H9 (cell line): ENCODE results near the gene NKPD1. TPM values are rescaled to one million over a fixed set of nuclear protein-coding genes. Genes with fewer than 3 reads are reported as not detected.

Source experiments
- DNase-seq: peaks from one replicate; pipeline ENCODE4 v3.0.0-alpha.2; 2017
- H2AFZ ChIP-seq: one replicate; pipeline ENCODE4 v1.6.1; 2013; ENCODE audit warnings: mild to moderate bottlenecking, low read length, control low read depth, moderate library complexity
- H2AK5ac ChIP-seq: 2 replicates; pipeline ENCODE4 v1.6.1; 2013; ENCODE audit warnings: low read length, control low read depth, mixed read lengths; ENCODE audit not compliant: insufficient read length
- H2BK120ac ChIP-seq: one replicate; pipeline ENCODE4 v1.6.1; 2013; ENCODE audit warnings: low read depth, mild to moderate bottlenecking, low read length, control low read depth, inconsistent platforms; ENCODE audit not compliant: poor library complexity, severe bottlenecking
- H2BK12ac ChIP-seq: 2 replicates; pipeline ENCODE4 v1.6.1; 2013; ENCODE audit warnings: low read length, control low read depth, mixed read lengths, low read depth; ENCODE audit not compliant: insufficient read length
- H2BK15ac ChIP-seq: 2 replicates; pipeline ENCODE4 v1.6.1; 2013; ENCODE audit warnings: low read depth, low read length, control low read depth
- H2BK20ac ChIP-seq: one replicate; pipeline ENCODE4 v1.6.1; 2013; ENCODE audit warnings: low read depth, mild to moderate bottlenecking, low read length, control low read depth, inconsistent platforms; ENCODE audit not compliant: poor library complexity, severe bottlenecking
- H2BK5ac ChIP-seq: 2 replicates; pipeline ENCODE4 v1.6.1; 2013; ENCODE audit warnings: low read length, control low read depth, mixed read lengths; ENCODE audit not compliant: insufficient read length
- H3K14ac ChIP-seq: 2 replicates; pipeline ENCODE4 v1.6.1; 2013; ENCODE audit warnings: low read length, control low read depth; ENCODE audit not compliant: insufficient read depth
- H3K18ac ChIP-seq: 2 replicates; pipeline ENCODE4 v1.6.1; 2013; ENCODE audit warnings: low read depth, mild to moderate bottlenecking, mixed read lengths, low read length, control low read depth; ENCODE audit not compliant: insufficient read length
- H3K23ac ChIP-seq: 2 replicates; pipeline ENCODE4 v1.6.1; 2013; ENCODE audit warnings: low read length, control low read depth, mixed read lengths, low read depth; ENCODE audit not compliant: insufficient read length
- H3K23me2 ChIP-seq: 2 replicates; pipeline ENCODE4 v1.6.1; 2013; ENCODE audit warnings: low read depth, mild to moderate bottlenecking, mixed read lengths, low read length, control low read depth; ENCODE audit not compliant: insufficient read length, poor library complexity, severe bottlenecking
- H3K27ac ChIP-seq: 2 replicates; pipeline ENCODE4 v1.5.1; 2013; ENCODE audit warnings: low read length, control low read depth, mixed read lengths, low read depth; ENCODE audit not compliant: insufficient read length
- H3K27me3 ChIP-seq: 2 replicates; pipeline ENCODE4 v1.6.1; 2013; ENCODE audit warnings: low read length, control low read depth, inconsistent platforms; ENCODE audit not compliant: insufficient read depth
- H3K4ac ChIP-seq: 2 replicates; pipeline ENCODE4 v1.6.1; 2013; ENCODE audit warnings: low read depth, mild to moderate bottlenecking, control low read depth, inconsistent platforms, low read length, moderate library complexity
- H3K4me1 ChIP-seq: 2 replicates; pipeline ENCODE4 v1.6.1; 2013; ENCODE audit warnings: low read length, control low read depth, inconsistent platforms; ENCODE audit not compliant: insufficient read depth
- H3K4me2 ChIP-seq: 2 replicates; pipeline ENCODE4 v1.6.1; 2013; ENCODE audit warnings: low read length, control low read depth, mixed read lengths; ENCODE audit not compliant: insufficient read length, insufficient read depth
- H3K56ac ChIP-seq: 2 replicates; pipeline ENCODE4 v1.6.1; 2013; ENCODE audit warnings: low read depth, mild to moderate bottlenecking, mixed read lengths, low read length, control low read depth; ENCODE audit not compliant: insufficient read length
- H3K79me1 ChIP-seq: 2 replicates; pipeline ENCODE4 v1.6.1; 2013; ENCODE audit warnings: low read depth, mild to moderate bottlenecking, moderate library complexity, low read length, control low read depth, inconsistent platforms; ENCODE audit not compliant: insufficient read depth, poor library complexity, severe bottlenecking
- H3K79me2 ChIP-seq: 2 replicates; pipeline ENCODE4 v1.6.1; 2013; ENCODE audit warnings: low read length, control low read depth, inconsistent platforms; ENCODE audit not compliant: insufficient read depth
- H3K9ac ChIP-seq: 2 replicates; pipeline ENCODE4 v1.6.1; 2013; ENCODE audit warnings: low read length, control low read depth, mixed read lengths; ENCODE audit not compliant: insufficient read length; ENCODE audit errors: extremely low read depth
- H3K9me3 ChIP-seq: one replicate; pipeline ENCODE4 v1.6.1; 2013; ENCODE audit warnings: low read depth, low read length, inconsistent platforms; ENCODE audit not compliant: control insufficient read depth
- H3T11ph ChIP-seq: one replicate; pipeline ENCODE4 v1.6.1; 2013; ENCODE audit warnings: mild to moderate bottlenecking, low read length, control low read depth, inconsistent platforms
- H4K20me1 ChIP-seq: one replicate; pipeline ENCODE4 v1.6.1; 2013; ENCODE audit not compliant: control insufficient read depth, insufficient read length, insufficient read depth
- H4K5ac ChIP-seq: 2 replicates; pipeline ENCODE4 v1.6.1; 2013; ENCODE audit warnings: low read depth, mild to moderate bottlenecking, mixed read lengths, low read length, control low read depth; ENCODE audit not compliant: insufficient read length
- H4K8ac ChIP-seq: replicated peaks from 2 replicates; pipeline ENCODE4 v1.6.1; 2013; ENCODE audit warnings: low read length, control low read depth, mixed read lengths, low read depth; ENCODE audit not compliant: insufficient read length
- H4K91ac ChIP-seq: 2 replicates; pipeline ENCODE4 v1.6.1; 2013; ENCODE audit warnings: low read depth, mild to moderate bottlenecking, moderate library complexity, mixed read lengths, low read length, control low read depth; ENCODE audit not compliant: insufficient read length
- H3K27ac Mint-ChIP-seq, 3 experiments: 2 replicates in 2 of 3; 3 replicates in 1 of 3; pipeline ENCODE4 v1.8.0; 2020 to 2021; ENCODE audit warnings: mixed read lengths in 3 of 3, mild to moderate bottlenecking in 1 of 3, moderate library complexity in 1 of 3
- H3K27me3 Mint-ChIP-seq: 2 replicates; pipeline ENCODE4 v1.8.0; 2021; ENCODE audit warnings: low read depth, mild to moderate bottlenecking, moderate library complexity, mixed read lengths
- H3K36me3 Mint-ChIP-seq, 3 experiments: 2 replicates in 2 of 3; 3 replicates in 1 of 3; pipeline ENCODE4 v1.8.0; 2020 to 2021; ENCODE audit warnings: low read depth in 3 of 3, mixed read lengths in 3 of 3; ENCODE audit not compliant: insufficient read depth in 1 of 3
- H3K4me1 Mint-ChIP-seq, 2 experiments: 2 replicates each; pipeline ENCODE4 v1.8.0; 2020; ENCODE audit warnings: mixed read lengths in 2 of 2
- H3K4me3 Mint-ChIP-seq, 2 experiments: 2 replicates in 1 of 2; 3 replicates in 1 of 2; pipeline ENCODE4 v1.8.0; 2020 to 2021; ENCODE audit warnings: mild to moderate bottlenecking in 2 of 2, mixed read lengths in 2 of 2, moderate library complexity in 1 of 2
- H3K9me3 Mint-ChIP-seq, 2 experiments: 2 replicates in 1 of 2; 3 replicates in 1 of 2; pipeline ENCODE4 v1.8.0; 2020; ENCODE audit warnings: mild to moderate bottlenecking in 2 of 2, mixed read lengths in 2 of 2, moderate library complexity in 1 of 2
- WGBS: extraction: QIAGEN DNeasy Blood & Tissue Kit; methylation state at CpG from one replicate; pipeline ENCODE4 v1.1.7; 2013; ENCODE audit warnings: missing lambda C conversion rate, low lambda C conversion rate, mixed read lengths; ENCODE audit not compliant: insufficient read length; ENCODE audit errors: extremely low coverage; 5-methylcytosine and 5-hydroxymethylcytosine counted together
- total RNA-seq: library from RNA; stranded (reverse); gene quantifications from 2 replicates; pipeline ENCODE4 v1.2.1, GENCODE V29; 2021
- TF ChIP-seq, protein P1 (sequence below): fragments of 200-600 bp; sonication (generic); conservative IDR thresholded peaks from 3 replicates; pipeline ENCODE4 v1.8.0; 2021; ENCODE audit warnings: antibody characterized with exemption, mild to moderate bottlenecking

Gene NKPD1
- total RNA-seq, 1 experiment from 2014 or later, result 0.17 TPM

DNA sequence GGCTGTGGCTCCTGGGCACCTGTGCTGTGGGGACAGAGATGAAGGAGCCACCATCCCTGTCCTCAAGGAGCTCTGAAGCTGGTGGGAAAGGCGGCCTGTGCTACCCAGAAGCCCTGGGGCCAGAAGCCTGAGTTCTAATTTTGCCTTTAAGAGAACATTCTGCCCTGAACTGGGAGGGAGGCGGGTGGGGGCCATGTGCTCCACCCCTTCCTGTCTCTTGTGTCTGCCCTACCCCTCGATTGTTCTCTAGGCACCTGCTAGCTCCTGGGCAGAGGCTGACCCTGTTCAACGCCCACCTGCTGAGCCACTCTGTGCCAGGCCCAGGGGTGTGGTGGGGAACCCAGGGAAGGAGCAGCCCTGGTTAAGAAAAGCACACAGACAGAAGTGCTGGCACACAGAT, 11.4 kb upstream of the NKPD1 start:
- WGBS, result no CpG with 5 or more reads among the region's 4 CpGs
- Histone ChIP-seq H4K91ac (no peak overlapping the region), H3K56ac (no peak overlapping the region), H4K8ac (no peak overlapping the region), H3K23me2 (no peaks in the 10 kb centered on the region), H3K4ac (no peak overlapping the region), H3K23ac (no peak overlapping the region), H2AFZ (no peak overlapping the region), H2AK5ac (no peak overlapping the region), H2BK12ac (no peak overlapping the region), H2BK5ac (no peak overlapping the region), H3K14ac (no peak overlapping the region; the same call in 1 of the 2 replicates), H3T11ph (no peak overlapping the region), H3K9me3 (no peaks in the 10 kb centered on the region), H3K4me1 (no peaks in the 10 kb centered on the region), H3K18ac (no peak overlapping the region), H2BK15ac (no peak overlapping the region), H3K4me2 (no peak overlapping the region), H2BK120ac (no peak overlapping the region), H3K9ac (no peak overlapping the region), H3K79me2 (no peaks in the 10 kb centered on the region; the same call in 1 of the 2 replicates), H3K27ac (no peak overlapping the region), H4K5ac (no peak overlapping the region), H3K79me1 (no peaks in the 10 kb centered on the region), H3K27me3 (no peaks in the 10 kb centered on the region), H4K20me1 (no peaks in the 10 kb centered on the region), H2BK20ac (no peak overlapping the region)
- H3K27ac Mint-ChIP-seq, result no peak overlapping the region
- H3K4me1 Mint-ChIP-seq, result peaks cover 0 to 4% of the 10 kb centered on the region in 2 experiments; a peak in 2 of 4 replicates
- H3K4me3 Mint-ChIP-seq, result no peak overlapping the region
- no peaks in the 10 kb centered on the region for H3K9me3 Mint-ChIP-seq
- TF ChIP-seq, protein P1, sequence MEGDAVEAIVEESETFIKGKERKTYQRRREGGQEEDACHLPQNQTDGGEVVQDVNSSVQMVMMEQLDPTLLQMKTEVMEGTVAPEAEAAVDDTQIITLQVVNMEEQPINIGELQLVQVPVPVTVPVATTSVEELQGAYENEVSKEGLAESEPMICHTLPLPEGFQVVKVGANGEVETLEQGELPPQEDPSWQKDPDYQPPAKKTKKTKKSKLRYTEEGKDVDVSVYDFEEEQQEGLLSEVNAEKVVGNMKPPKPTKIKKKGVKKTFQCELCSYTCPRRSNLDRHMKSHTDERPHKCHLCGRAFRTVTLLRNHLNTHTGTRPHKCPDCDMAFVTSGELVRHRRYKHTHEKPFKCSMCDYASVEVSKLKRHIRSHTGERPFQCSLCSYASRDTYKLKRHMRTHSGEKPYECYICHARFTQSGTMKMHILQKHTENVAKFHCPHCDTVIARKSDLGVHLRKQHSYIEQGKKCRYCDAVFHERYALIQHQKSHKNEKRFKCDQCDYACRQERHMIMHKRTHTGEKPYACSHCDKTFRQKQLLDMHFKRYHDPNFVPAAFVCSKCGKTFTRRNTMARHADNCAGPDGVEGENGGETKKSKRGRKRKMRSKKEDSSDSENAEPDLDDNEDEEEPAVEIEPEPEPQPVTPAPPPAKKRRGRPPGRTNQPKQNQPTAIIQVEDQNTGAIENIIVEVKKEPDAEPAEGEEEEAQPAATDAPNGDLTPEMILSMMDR, result no peak
- no peaks in the 10 kb centered on the region for H3K36me3 Mint-ChIP-seq
- no peak for DNase-seq
- H3K27me3 Mint-ChIP-seq, result no peaks in the 10 kb centered on the region; the same call in 1 of the 2 replicates
